K562 (cell line): ENCODE data around the gene KRT38. TPM values are rescaled to one million over a fixed set of nuclear protein-coding genes. Genes with fewer than 3 reads are reported as not detected.
A peak's percentile ranks its signal among the peaks of the same experiment; 100 is the strongest.

Experiments used
- ATAC-seq: fragments of 200-7000 bp; cut with Tn5 transposase; 3 replicates; pipeline ENCODE4 v1.9.1; 2020; ENCODE audit warnings: moderate library complexity
- BruUV-seq: library from RNA; stranded (reverse); fragments of 400-500 nt; replicated peaks from 2 replicates; lab custom pipeline; 2021; lab: Mats Ljungman, UMichigan
- CTCF ChIA-PET: fragments of 300-600 bp; formaldehyde crosslinking; extraction: SDS; loops from one replicate; lab custom pipeline; 2021; ENCODE audit warnings: low intra/inter-chr PET ratio; lab: Yijun Ruan, JAX
- POLR2A ChIA-PET: fragments of 300-600, 350-650 bp; sonication (Branson Sonifier 250); formaldehyde crosslinking; extraction: SDS; loops from one replicate; lab custom pipeline; 2021; ENCODE audit warnings: antibody characterized with exemption, inconsistent platforms; lab: Yijun Ruan, JAX
- DNase-seq, 4 experiments: peaks; one replicate each; pipeline versions ENCODE4 v3.0.0 to v3.0.0-alpha.2; 2011 to 2018; ENCODE audit warnings: low spot score in 3 of 4, mixed read lengths in 3 of 4; ENCODE audit errors: extremely low read depth in 1 of 4
- FAIRE-seq: peaks from 2 replicates; lab custom pipeline; 2011; peaks lifted over from hg19 to GRCh38; lab: Jason Lieb, UNC
- H2AFZ ChIP-seq: 2 replicates; pipeline ENCODE4 v1.6.0; 2011; ENCODE audit warnings: low read depth, low read length, control low read depth, inconsistent platforms
- H3K27ac ChIP-seq: fragments of 200-600 bp; 3 replicates; pipeline ENCODE4 v1.8.0; 2011; ENCODE audit warnings: low read depth, mild to moderate bottlenecking, control low read depth, inconsistent platforms, low read length, moderate library complexity, mixed read lengths; ENCODE audit errors: extremely low read depth
- H3K27me3 ChIP-seq, 2 experiments: fragments of 300-600 bp in 1 of 2; 2 replicates in 1 of 2; 3 replicates in 1 of 2; pipeline versions ENCODE4 v1.6.0 to v1.8.0; 2011; ENCODE audit warnings: inconsistent platforms in 2 of 2, low read length in 2 of 2, mild to moderate bottlenecking in 1 of 2, mixed read lengths in 1 of 2, moderate library complexity in 1 of 2; ENCODE audit not compliant: control insufficient read depth in 2 of 2, insufficient read depth in 2 of 2
- H3K36me3 ChIP-seq: fragments of 300-600 bp; 3 replicates; pipeline ENCODE4 v1.8.0; 2011; ENCODE audit warnings: mild to moderate bottlenecking, low read length, inconsistent platforms; ENCODE audit not compliant: control insufficient read depth, insufficient read depth
- H3K4me1 ChIP-seq, 2 experiments: fragments of 200-600 bp in 1 of 2; replicated peaks in 1 of 2; 2 replicates in 1 of 2; 3 replicates in 1 of 2; pipeline versions ENCODE4 v1.5.1 to v1.8.0; 2011; ENCODE audit warnings: inconsistent platforms in 2 of 2, low read length in 2 of 2, mild to moderate bottlenecking in 1 of 2, mixed read lengths in 1 of 2, moderate library complexity in 1 of 2; ENCODE audit not compliant: control insufficient read depth in 2 of 2, insufficient read depth in 2 of 2
- H3K4me2 ChIP-seq: 2 replicates; pipeline ENCODE4 v1.6.1; 2011; ENCODE audit warnings: low read length, control low read depth, inconsistent platforms, mixed read lengths; ENCODE audit not compliant: insufficient read depth
- H3K4me3 ChIP-seq: fragments of 200-600 bp; sonication (generic), shearing (Covaris generic); 2 replicates; pipeline ENCODE4 v1.5.1; 2016; ENCODE audit warnings: control low read depth, inconsistent platforms
- H3K79me2 ChIP-seq: fragments of 200-600 bp; 3 replicates; pipeline ENCODE4 v1.8.0; 2011; ENCODE audit warnings: low read length, inconsistent platforms; ENCODE audit not compliant: control insufficient read depth, insufficient read depth
- H3K9ac ChIP-seq, 2 experiments: 2 replicates each; pipeline versions ENCODE4 v1.6.0 to v1.6.1; 2011; ENCODE audit warnings: low read depth in 2 of 2, low read length in 2 of 2, control low read depth in 1 of 2, inconsistent platforms in 1 of 2, mild to moderate bottlenecking in 1 of 2, mixed read lengths in 1 of 2; ENCODE audit not compliant: insufficient read depth in 1 of 2
- H3K9me1 ChIP-seq: one replicate; pipeline ENCODE4 v1.6.0; 2011; ENCODE audit warnings: inconsistent platforms, mild to moderate bottlenecking, low read length, moderate library complexity; ENCODE audit not compliant: control insufficient read depth, insufficient read depth
- H3K9me3 ChIP-seq: replicated peaks from 2 replicates; pipeline ENCODE4 v1.5.1; 2011; ENCODE audit warnings: low read depth, low read length, inconsistent platforms; ENCODE audit not compliant: control insufficient read depth, insufficient read depth
- H4K20me1 ChIP-seq: replicated peaks from 2 replicates; pipeline ENCODE4 v1.6.1; 2011; ENCODE audit warnings: low read length, inconsistent platforms, mixed read lengths; ENCODE audit not compliant: control insufficient read depth, insufficient read depth
- EHMT2 ChIP-seq: fragments of 450-650 bp; IDR thresholded peaks from 2 replicates; pipeline ENCODE4 v1.6.1; 2018; ENCODE audit warnings: antibody characterized with exemption
- HMGN3 ChIP-seq: IDR thresholded peaks from 2 replicates; pipeline ENCODE4 v1.6.1; 2011; ENCODE audit warnings: borderline replicate concordance, low read depth, mild to moderate bottlenecking, mixed read lengths, low read length; ENCODE audit not compliant: insufficient read length; ENCODE audit errors: extremely low read depth
- L3MBTL2 ChIP-seq: fragments of 450-650 bp; IDR thresholded peaks from 2 replicates; pipeline ENCODE4 v1.6.1; 2016; ENCODE audit warnings: mild to moderate bottlenecking, moderate library complexity
- RB1 ChIP-seq: fragments of 450-650 bp; IDR thresholded peaks from 2 replicates; pipeline ENCODE4 v1.6.1; 2017; ENCODE audit warnings: low read depth, mild to moderate bottlenecking
- SMC3 ChIP-seq: conservative IDR thresholded peaks from 2 replicates; pipeline ENCODE4 v1.6.1; 2011; ENCODE audit warnings: low read depth, low read length, improper control_type of control experiment; ENCODE audit not compliant: insufficient read depth
- ZFPM2 ChIP-seq: fragments of 250-450 bp; sonication (Bioruptor Pico); IDR thresholded peaks from 2 replicates; pipeline ENCODE4 v1.5.1; 2022; ENCODE audit warnings: mild to moderate bottlenecking
- ZNF780A ChIP-seq: fragments of 250-450 bp; sonication (Bioruptor Pico); IDR thresholded peaks from 2 replicates; pipeline ENCODE4 v1.5.0; 2021; ENCODE audit warnings: mild to moderate bottlenecking
- WGBS: fragments of 100-300 bp; shearing (Covaris generic); methylation state at CpG from one replicate; pipeline ENCODE4 v1.1.6; 2016; ENCODE audit warnings: low coverage, mixed read lengths; ENCODE audit not compliant: insufficient coverage; ENCODE audit errors: missing lambda C conversion rate; 5-methylcytosine and 5-hydroxymethylcytosine counted together
- in situ Hi-C: fragments of 300-500 bp; cut with MboI; formaldehyde crosslinking; loops from 4 replicates; pipeline ENCODE4 v1.15.0; 2018; ENCODE audit warnings: inconsistent platforms, mixed read lengths
- intact Hi-C: fragments of 100-400 bp; cut with micrococcal nuclease; formaldehyde crosslinking; loops from 2 replicates; pipeline ENCODE4 v1.14.2; 2022
- polyA plus RNA-seq, 8 experiments: library from polyadenylated mRNA; depleted of rRNA in 4 of 8; stranded (reverse) in 5 of 8; unstranded in 3 of 8; fragments of >200 nt; fragmentation: Nextera tagmentation in 2 of 8; fragmentation: Illumina TruSeq in 1 of 8; extraction: Ambion mirVana in 2 of 8; extraction: Trizol in 1 of 8; gene quantifications; 2 replicates each; pipeline versions ENCODE4 v1.2.1 to v1.2.3, GENCODE V29; 2011 to 2014; ENCODE audit warnings: inconsistent platforms in 1 of 8, missing spikeins in 1 of 8
- total RNA-seq, 7 experiments: library from RNA; depleted of rRNA in 6 of 7; stranded (reverse); fragments of >200 nt in 6 of 7; fragmentation: Illumina TruSeq in 2 of 7; extraction: Trizol in 2 of 7; gene quantifications; 2 replicates each; pipeline versions ENCODE4 v1.2.1 to v1.2.3, GENCODE V29; 2011 to 2021; ENCODE audit warnings: low replicate concordance in 1 of 7
- TF ChIP-seq, protein P1 (sequence below): fragments of 250-450 bp; sonication (Bioruptor Pico); IDR thresholded peaks from 2 replicates; pipeline ENCODE4 v1.4.0; 2020; ENCODE audit warnings: mild to moderate bottlenecking, moderate library complexity
- TF ChIP-seq, protein P2 (sequence below): IDR thresholded peaks from 2 replicates; pipeline ENCODE4 v1.6.1; 2014; ENCODE audit warnings: antibody characterized with exemption
- TF ChIP-seq, protein P3 (sequence below): fragments of 450-650 bp; formaldehyde crosslinking; IDR thresholded peaks from 2 replicates; pipeline ENCODE4 v1.4.0; 2020; ENCODE audit warnings: mild to moderate bottlenecking, moderate library complexity
- TF ChIP-seq, protein P4 (sequence below), 3 experiments: IDR thresholded peaks in 2 of 3; conservative IDR thresholded peaks in 1 of 3; 2 replicates each; pipeline ENCODE4 v1.5.1; 2011 to 2012; ENCODE audit warnings: low read length in 3 of 3, mild to moderate bottlenecking in 3 of 3, control low read depth in 2 of 3, improper control_type of control experiment in 1 of 3, inconsistent platforms in 1 of 3, low read depth in 1 of 3, mixed read lengths in 1 of 3, moderate library complexity in 1 of 3; ENCODE audit not compliant: insufficient read depth in 2 of 3

Gene KRT38
- total and polyA plus RNA-seq, 9 of the 15 experiments (the other 6 are each of a cell fraction or from before 2014, with no cell fraction given) = not detected

DNA sequence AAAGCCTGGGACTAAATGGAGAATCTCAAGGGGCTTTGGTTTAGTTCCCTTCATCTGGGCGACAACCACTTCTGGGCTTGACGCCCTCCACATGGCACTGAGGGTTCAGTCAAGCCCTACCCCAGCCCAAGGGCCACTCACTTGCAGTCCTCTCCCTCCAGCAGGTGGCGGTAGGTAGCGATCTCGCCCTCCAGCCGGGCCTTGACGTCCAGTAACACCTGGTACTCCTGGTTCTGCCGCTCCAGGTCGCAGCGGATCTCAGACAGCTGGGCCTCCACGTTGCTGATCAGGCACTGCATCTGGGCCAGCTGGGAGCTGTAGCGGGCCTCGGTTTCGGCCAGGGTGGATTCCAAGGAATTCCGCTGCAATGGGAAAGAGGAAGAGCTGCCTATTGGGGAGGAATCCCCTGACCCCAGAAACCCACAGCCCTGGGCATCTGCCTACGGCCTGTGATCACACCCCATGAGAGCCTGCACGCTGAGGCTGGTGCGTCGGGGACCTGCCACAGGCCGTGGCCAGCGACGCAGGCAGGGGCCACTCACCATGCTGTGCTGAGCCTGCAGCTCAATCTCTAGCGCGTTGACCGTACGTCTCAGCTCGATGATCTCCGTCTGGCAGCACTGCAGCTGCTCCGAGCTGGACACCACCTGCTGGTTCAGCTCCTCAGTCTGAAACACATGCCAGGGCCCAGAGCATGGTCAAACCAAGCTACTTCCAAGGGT, 46.2 kb upstream of the KRT38 start:
- Histone ChIP-seq H3K27ac (no peak overlapping the region), H3K79me2 (no peaks in the 10 kb centered on the region), H3K4me1 (peaks cover 9 to 22% of the 10 kb centered on the region in 2 experiments; a peak in 4 of 5 replicates), H3K4me2 (no peak overlapping the region), H3K4me3 (no peak overlapping the region), H3K36me3 (no peaks in the 10 kb centered on the region), H3K9me1 (no peaks in the 10 kb centered on the region), H4K20me1 (peaks cover 10% of the 10 kb centered on the region), H3K9ac (0 out of 4 replicates have a peak overlapping the region, but pooled peaks of 1 of the 2 experiments have one; percentile 10), H2AFZ (peak overlapping the region; percentile 60), H3K27me3 (peaks cover 7 to 34% of the 10 kb centered on the region in 2 experiments; a peak in 3 of 5 replicates), H3K9me3 (no peaks in the 10 kb centered on the region)
- in situ Hi-C loops = loop anchor here (5.0 kb wide), 1 partner anchor 60 kb away; no protein-coding TSS in a partner anchor
- no TSS peak for BruUV-seq
- ChIA-PET CTCF (interaction anchor here (0.6 to 2.9 kb wide), 3 partner anchors 10 to 175 kb away, joined by 4 to 14 read pairs (median 6); no protein-coding TSS in a partner anchor), POLR2A (interaction anchor here (0.6 to 1.0 kb wide), 3 partner anchors 32 to 630 kb away, joined by 3 to 4 read pairs (median 4); no protein-coding TSS in a partner anchor)
- 29% methylated on average over 29 of the region's 29 CpGs for WGBS
- ATAC-seq (peak; percentile 94), DNase-seq (peak; percentile 70 to 86 (median 82)), FAIRE-seq (peak; percentile 84)
- intact Hi-C loops = loop anchor here (1.0 to 10.0 kb wide), 2 partner anchors 62 to 178 kb away; no protein-coding TSS in a partner anchor
- peak; percentile 42; the same call in 1 of the 2 replicates for TF ChIP-seq L3MBTL2
- 0 out of 2 replicates have a peak, but pooled peaks have one; percentile 25 for TF ChIP-seq EHMT2
- TF ChIP-seq, protein P1, sequence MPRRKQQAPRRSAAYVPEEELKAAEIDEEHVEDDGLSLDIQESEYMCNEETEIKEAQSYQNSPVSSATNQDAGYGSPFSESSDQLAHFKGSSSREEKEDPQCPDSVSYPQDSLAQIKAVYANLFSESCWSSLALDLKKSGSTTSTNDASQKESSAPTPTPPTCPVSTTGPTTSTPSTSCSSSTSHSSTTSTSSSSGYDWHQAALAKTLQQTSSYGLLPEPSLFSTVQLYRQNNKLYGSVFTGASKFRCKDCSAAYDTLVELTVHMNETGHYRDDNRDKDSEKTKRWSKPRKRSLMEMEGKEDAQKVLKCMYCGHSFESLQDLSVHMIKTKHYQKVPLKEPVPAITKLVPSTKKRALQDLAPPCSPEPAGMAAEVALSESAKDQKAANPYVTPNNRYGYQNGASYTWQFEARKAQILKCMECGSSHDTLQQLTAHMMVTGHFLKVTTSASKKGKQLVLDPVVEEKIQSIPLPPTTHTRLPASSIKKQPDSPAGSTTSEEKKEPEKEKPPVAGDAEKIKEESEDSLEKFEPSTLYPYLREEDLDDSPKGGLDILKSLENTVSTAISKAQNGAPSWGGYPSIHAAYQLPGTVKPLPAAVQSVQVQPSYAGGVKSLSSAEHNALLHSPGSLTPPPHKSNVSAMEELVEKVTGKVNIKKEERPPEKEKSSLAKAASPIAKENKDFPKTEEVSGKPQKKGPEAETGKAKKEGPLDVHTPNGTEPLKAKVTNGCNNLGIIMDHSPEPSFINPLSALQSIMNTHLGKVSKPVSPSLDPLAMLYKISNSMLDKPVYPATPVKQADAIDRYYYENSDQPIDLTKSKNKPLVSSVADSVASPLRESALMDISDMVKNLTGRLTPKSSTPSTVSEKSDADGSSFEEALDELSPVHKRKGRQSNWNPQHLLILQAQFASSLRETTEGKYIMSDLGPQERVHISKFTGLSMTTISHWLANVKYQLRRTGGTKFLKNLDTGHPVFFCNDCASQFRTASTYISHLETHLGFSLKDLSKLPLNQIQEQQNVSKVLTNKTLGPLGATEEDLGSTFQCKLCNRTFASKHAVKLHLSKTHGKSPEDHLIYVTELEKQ (CRISPR knock-in tag) = no peak
- 0 out of 2 replicates have a peak, but pooled peaks have one; percentile 47 for TF ChIP-seq RB1
- TF ChIP-seq HMGN3 = peak; percentile 26
- TF ChIP-seq, protein P2, sequence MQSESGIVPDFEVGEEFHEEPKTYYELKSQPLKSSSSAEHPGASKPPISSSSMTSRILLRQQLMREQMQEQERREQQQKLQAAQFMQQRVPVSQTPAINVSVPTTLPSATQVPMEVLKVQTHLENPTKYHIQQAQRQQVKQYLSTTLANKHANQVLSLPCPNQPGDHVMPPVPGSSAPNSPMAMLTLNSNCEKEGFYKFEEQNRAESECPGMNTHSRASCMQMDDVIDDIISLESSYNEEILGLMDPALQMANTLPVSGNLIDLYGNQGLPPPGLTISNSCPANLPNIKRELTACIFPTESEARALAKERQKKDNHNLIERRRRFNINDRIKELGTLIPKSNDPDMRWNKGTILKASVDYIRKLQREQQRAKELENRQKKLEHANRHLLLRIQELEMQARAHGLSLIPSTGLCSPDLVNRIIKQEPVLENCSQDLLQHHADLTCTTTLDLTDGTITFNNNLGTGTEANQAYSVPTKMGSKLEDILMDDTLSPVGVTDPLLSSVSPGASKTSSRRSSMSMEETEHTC = no peak
- TF ChIP-seq ZNF780A (CRISPR knock-in tag) = no peak
- peak; percentile 88 for TF ChIP-seq SMC3
- TF ChIP-seq, protein P3, sequence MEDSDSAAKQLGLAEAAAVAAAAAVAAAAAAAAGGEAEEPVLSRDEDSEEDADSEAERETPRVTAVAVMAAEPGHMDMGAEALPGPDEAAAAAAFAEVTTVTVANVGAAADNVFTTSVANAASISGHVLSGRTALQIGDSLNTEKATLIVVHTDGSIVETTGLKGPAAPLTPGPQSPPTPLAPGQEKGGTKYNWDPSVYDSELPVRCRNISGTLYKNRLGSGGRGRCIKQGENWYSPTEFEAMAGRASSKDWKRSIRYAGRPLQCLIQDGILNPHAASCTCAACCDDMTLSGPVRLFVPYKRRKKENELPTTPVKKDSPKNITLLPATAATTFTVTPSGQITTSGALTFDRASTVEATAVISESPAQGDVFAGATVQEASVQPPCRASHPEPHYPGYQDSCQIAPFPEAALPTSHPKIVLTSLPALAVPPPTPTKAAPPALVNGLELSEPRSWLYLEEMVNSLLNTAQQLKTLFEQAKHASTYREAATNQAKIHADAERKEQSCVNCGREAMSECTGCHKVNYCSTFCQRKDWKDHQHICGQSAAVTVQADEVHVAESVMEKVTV (CRISPR knock-in tag) = peak; percentile 30; the same call in 1 of the 2 replicates
- TF ChIP-seq, protein P4, sequence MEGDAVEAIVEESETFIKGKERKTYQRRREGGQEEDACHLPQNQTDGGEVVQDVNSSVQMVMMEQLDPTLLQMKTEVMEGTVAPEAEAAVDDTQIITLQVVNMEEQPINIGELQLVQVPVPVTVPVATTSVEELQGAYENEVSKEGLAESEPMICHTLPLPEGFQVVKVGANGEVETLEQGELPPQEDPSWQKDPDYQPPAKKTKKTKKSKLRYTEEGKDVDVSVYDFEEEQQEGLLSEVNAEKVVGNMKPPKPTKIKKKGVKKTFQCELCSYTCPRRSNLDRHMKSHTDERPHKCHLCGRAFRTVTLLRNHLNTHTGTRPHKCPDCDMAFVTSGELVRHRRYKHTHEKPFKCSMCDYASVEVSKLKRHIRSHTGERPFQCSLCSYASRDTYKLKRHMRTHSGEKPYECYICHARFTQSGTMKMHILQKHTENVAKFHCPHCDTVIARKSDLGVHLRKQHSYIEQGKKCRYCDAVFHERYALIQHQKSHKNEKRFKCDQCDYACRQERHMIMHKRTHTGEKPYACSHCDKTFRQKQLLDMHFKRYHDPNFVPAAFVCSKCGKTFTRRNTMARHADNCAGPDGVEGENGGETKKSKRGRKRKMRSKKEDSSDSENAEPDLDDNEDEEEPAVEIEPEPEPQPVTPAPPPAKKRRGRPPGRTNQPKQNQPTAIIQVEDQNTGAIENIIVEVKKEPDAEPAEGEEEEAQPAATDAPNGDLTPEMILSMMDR (IDR thresholded peaks at IDR 0.05 in 2 of 3, conservative IDR thresholded peaks at IDR 0.05 in 1 of 3; ENCODE audit: insufficient read depth in 2 of 3, low read depth in 1 of 3, low read length in 3 of 3) = peak; percentile 84 to 91 (median 89)
- TF ChIP-seq ZFPM2 (CRISPR knock-in tag) = no peak
